Renal pelvis (tissue), 12 donors: ENCODE measurements around the gene DSEL. TPM values are rescaled to one million over a fixed set of nuclear protein-coding genes. Genes with fewer than 3 reads are reported as not detected.

Experiments used
- DNase-seq: peaks from one replicate; pipeline ENCODE4 v3.0.0-alpha.2; 2013
- long read RNA-seq, 16 experiments: transcript quantifications; one replicate each; lab custom pipeline, GENCODE V29; 2026
- polyA plus RNA-seq, 3 donors: library from polyadenylated mRNA; unstranded; fragments of 120-200 nt; gene quantifications; one replicate each; pipeline ENCODE4 v1.2.1, GENCODE V29; 2013; ENCODE audit not compliant: insufficient read length in 3 of 3

Gene DSEL
- polyA plus RNA-seq, result 10 to 100 TPM; 17.9 to 22.5 (median 21.8) TPM
- long read RNA-seq, donor 1, full-length matches to known transcripts, result 6 of 6 reads
- long read RNA-seq, donor 1, partial matches to known transcripts, result 0 of 6 reads
- long read RNA-seq, donor 1, other reads (novel, unspliced or antisense), result 0 of 6 reads
- long read RNA-seq, donor 2, full-length matches to known transcripts, result 10 of 10 reads
- long read RNA-seq, donor 2, partial matches to known transcripts, result 0 of 10 reads
- long read RNA-seq, donor 2, other reads (novel, unspliced or antisense), result 0 of 10 reads
- long read RNA-seq, donor 3, full-length matches to known transcripts, result 7 of 7 reads
- long read RNA-seq, donor 3, partial matches to known transcripts, result 0 of 7 reads
- long read RNA-seq, donor 3, other reads (novel, unspliced or antisense), result 0 of 7 reads
- long read RNA-seq, donor 4, full-length matches to known transcripts, result 7 of 7 reads
- long read RNA-seq, donor 4, partial matches to known transcripts, result 0 of 7 reads
- long read RNA-seq, donor 4, other reads (novel, unspliced or antisense), result 0 of 7 reads
- long read RNA-seq, donor 5, full-length matches to known transcripts, result 9 of 9 reads
- long read RNA-seq, donor 5, partial matches to known transcripts, result 0 of 9 reads
- long read RNA-seq, donor 5, other reads (novel, unspliced or antisense), result 0 of 9 reads
- long read RNA-seq, donor 6, full-length matches to known transcripts, result 6 of 6 reads
- long read RNA-seq, donor 6, partial matches to known transcripts, result 0 of 6 reads
- long read RNA-seq, donor 6, other reads (novel, unspliced or antisense), result 0 of 6 reads
- long read RNA-seq, donor 7, full-length matches to known transcripts, result 7 of 7 reads
- long read RNA-seq, donor 7, partial matches to known transcripts, result 0 of 7 reads
- long read RNA-seq, donor 7, other reads (novel, unspliced or antisense), result 0 of 7 reads
- long read RNA-seq, donor 8, full-length matches to known transcripts, result 4 of 4 reads
- long read RNA-seq, donor 8, partial matches to known transcripts, result 0 of 4 reads
- long read RNA-seq, donor 8, other reads (novel, unspliced or antisense), result 0 of 4 reads
- long read RNA-seq, donor 9, full-length matches to known transcripts, result 9 of 9 reads
- long read RNA-seq, donor 9, partial matches to known transcripts, result 0 of 9 reads
- long read RNA-seq, donor 9, other reads (novel, unspliced or antisense), result 0 of 9 reads
- long read RNA-seq, donor 10, full-length matches to known transcripts, result 8 of 8 reads
- long read RNA-seq, donor 10, partial matches to known transcripts, result 0 of 8 reads
- long read RNA-seq, donor 10, other reads (novel, unspliced or antisense), result 0 of 8 reads
- long read RNA-seq, donor 11, full-length matches to known transcripts, result 10 of 10 reads
- long read RNA-seq, donor 11, partial matches to known transcripts, result 0 of 10 reads
- long read RNA-seq, donor 11, other reads (novel, unspliced or antisense), result 0 of 10 reads
- long read RNA-seq, donor 12, full-length matches to known transcripts, result 12 of 12 reads
- long read RNA-seq, donor 12, partial matches to known transcripts, result 0 of 12 reads
- long read RNA-seq, donor 12, other reads (novel, unspliced or antisense), result 0 of 12 reads
- long read RNA-seq, donor 13, full-length matches to known transcripts, result 6 of 6 reads
- long read RNA-seq, donor 13, partial matches to known transcripts, result 0 of 6 reads
- long read RNA-seq, donor 13, other reads (novel, unspliced or antisense), result 0 of 6 reads
- long read RNA-seq, donor 14, result 0 reads
- long read RNA-seq, donor 15, result 0 reads
- long read RNA-seq, donor 16, full-length matches to known transcripts, result 17 of 17 reads
- long read RNA-seq, donor 16, partial matches to known transcripts, result 0 of 17 reads
- long read RNA-seq, donor 16, other reads (novel, unspliced or antisense), result 0 of 17 reads

DNA sequence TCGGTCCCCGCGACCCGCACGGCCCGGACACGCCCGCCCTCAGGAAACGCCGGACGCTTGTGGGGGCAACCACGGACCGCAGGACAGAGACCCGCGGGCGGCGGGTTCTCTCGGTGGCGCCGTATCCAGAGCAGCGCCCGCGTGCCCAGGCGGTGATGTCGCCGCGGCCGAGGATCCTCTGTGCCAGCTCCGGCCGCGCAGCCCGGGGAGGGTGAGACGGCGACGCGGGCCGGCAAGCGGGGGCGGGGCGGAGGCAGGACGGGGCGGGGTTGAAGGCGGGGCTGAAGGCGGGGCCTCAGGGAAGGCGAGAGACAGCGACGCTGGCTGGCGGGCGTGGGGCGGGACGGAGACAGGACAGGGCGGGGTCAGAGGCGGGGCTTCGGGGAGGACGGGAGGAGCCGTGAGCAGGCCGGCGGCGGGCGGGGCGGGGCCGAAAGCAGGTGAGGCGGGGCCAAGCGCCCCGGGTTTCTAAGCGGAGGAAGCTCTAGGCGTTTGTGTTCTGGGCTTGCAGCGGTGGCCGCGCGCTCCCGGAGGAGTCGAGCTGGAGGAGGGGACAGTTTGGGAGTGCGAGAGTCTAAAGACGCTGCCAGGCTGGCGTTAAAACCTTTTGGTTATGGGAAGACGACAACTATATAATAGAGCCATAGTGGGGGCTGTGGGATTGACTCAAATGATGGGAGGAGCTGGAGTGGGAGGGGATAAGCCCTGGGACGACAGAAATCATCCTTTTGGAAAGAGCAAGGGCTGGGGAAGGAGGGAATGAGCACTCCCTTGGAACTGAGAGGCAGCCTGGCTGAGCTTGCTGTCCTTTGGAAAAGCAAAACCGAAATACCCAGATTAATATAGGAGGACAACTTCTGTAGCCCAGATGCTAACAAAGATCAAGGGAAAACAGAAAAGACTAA is at the start of gene DSEL:
DSEL (minus strand) TSS at position 182 of the 905 bp plus-strand sequence. CDS start 2,112 bp downstream, outside the sequence.
- DNase-seq, result peak; percentile 94

DNA sequence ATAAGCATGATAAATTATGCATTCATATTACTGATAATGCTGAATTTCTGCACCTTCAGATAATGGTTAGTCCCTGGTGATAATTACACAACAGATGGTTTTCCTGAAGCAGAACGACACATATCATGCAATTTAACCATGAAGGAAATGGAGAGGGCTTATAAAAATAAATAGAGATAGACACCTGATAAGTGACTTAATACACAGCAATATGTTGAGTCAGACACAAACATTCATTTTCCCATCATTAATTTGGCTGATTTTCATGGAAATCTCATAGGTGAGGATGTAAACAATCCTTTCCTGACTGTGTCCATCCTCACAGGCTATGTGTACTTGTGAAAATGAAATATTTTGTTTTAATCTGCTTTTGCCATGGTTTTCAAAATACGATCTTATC is 36.9 kb upstream of the DSEL start:
- DNase-seq, result no peak

DNA sequence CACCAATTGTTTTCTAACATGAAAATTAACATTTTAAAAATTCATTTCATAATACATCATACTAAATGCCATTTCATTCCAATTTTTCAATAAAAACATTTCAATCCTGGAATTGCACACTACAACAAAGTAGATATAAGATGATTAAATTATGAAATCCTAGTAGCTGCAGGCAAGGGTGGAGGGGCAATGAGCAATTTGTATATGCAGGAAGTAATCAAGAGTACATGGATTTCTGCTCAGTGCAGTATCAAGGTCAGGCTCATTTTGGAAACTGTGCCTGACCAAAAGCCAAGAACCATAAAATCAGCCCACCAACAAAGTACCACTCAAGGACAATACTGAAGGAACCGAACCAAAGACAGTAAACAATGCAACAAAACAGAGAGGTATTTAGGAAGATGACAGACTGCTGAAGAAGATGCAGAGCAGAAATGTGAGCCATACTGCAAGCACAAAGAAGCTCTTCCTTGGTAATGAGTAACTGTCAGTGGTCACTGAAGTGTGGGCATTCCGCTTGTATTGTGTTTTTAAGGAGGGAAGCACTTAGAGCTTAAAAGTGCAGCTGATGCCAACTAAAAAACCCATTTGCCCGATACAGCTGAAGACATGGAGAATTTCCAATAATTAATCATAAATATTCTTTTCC is 34.5 kb upstream of the DSEL start:
- peak; percentile 15 for DNase-seq

DNA sequence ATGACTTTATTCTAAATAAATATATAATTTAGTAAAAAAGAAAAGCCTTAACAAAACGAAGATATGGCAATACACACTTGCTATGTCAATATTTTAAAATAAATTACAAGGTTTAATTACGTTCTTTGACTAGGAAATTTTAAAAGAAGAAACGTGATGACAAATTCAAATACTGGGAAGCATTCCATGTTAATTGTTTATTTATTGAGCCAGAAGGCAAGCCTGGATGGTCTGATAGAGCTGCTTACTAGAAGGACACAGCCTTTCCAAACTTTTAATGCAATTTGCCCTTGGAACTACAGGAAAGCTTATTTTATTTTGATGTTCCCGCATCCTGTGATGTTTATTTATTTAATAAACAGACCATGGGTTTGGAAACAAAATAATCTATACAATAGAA is 33.4 kb upstream of the DSEL start:
- no peak for DNase-seq

DNA sequence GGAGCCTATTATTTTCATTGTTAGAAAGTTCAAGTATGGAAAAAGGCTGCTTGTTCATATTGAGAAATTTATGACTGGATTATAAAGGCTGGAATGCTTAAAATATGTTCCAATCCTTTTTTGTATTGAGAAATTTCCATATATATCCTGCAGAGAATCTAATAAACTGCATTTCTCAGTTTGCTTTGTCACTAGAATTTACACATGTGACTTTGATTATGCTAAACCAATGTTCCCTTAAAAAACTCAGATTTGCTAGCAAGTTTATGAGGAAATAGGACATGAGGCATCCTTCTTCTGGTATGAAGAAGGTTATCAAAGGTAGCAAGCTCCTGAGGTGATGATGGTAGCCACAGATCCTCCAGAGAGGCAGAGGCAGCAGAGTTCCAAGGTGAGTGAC is 29.2 kb upstream of the DSEL start:
- no peak for DNase-seq

DNA sequence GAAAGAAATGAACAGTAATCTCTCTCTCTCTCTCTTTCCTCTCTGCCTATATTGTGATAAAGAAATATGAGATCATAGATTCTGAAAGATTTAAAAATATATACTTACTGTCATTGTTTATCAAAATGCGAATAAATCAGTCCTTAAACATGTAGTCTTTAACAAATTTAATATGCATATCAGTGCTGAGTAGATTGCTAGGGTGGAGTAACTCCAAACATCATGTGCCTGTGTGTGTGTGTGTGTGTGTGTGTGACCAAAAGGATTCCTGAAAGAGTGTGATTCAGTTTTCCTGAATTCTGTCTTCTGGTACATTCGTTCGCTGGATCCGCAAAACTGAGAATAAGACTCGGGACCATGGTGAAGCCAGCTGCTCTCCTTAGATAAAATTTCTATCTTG is 24.0 kb upstream of the DSEL start:
- no peak for DNase-seq

DNA sequence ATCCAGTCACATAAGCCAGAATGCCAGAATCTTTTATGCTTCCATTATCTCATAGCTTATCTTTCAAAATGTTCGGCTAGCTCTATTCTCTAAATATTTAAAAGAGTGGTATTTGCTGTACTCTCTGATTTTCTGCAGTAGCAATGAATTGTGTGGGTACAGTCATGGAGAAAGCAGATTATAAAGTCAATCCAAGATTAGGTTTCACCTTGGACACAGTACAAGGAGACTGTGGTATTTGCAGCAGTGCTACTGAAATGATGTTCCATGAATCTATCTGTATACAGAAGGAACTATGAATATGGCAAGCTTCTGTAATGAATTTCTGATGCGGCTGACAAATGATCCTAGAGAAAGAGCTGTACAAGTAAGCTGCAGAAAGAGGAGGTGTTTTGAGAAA is 15.4 kb upstream of the DSEL start:
- no peak for DNase-seq

DNA sequence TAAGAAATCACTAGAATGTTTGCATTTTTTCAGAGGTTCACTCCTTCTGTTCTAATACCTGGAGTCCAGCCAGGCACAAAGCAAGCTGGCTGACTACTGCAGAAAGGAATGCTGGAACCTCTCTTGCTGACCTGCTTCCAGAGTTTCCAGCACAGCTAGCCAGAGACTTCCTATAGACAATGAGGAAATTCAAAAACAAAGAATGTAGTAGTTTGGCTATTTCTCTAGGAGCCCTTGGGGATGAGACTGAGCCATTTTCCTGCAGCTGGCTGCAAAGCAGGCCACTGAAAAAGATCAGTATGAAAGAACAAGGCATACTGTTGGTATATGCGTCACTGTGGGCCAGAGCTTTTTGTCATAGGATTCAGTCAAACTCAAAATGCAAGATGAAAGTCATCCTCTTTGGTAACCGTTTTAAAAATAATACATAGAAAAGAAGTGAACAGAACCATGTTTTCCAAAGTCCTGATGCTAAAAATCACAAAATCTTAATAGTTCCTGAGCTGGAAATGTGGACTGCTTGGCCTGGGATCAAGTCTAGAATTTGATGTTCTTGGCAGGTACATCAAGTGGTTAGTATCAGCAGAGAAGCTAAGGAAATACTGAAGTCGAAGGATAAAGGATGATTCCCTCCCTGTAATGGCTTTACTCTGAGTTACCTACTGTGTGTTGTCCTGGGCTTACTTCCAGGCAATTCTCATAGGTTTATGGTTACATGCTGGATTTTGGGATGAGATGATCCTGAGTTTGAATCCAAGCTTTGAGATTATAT is 9.0 kb upstream of the DSEL start:
- peak; percentile 48 for DNase-seq

DNA sequence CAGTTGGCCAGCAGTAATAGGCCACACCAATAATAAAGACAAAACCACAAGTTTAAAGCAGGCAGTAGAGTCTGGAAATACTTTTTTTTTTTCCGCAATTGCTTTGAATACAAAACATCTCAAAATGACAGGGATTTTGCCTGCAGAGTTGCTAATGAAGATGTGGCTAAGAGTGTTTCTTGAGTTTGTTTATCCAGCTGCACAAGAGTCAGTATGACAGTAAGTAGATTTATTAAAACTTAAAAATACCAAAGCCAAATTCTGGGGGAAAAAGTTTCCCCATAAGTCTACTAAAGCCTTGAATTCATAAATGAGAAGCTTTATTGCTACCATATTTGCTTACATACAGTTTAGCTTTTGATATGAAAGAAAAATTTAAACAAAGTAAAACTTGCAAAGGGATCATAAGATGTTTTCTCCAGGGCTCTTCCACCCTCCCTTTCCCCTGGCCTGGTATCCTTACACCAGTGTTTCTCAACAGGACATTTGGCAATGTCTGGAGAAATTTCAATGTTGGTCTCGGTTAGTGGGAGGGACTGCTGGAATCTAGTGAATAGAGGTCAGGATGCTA is 3.9 kb upstream of the DSEL start:
- peak; percentile 3 for DNase-seq

DNA sequence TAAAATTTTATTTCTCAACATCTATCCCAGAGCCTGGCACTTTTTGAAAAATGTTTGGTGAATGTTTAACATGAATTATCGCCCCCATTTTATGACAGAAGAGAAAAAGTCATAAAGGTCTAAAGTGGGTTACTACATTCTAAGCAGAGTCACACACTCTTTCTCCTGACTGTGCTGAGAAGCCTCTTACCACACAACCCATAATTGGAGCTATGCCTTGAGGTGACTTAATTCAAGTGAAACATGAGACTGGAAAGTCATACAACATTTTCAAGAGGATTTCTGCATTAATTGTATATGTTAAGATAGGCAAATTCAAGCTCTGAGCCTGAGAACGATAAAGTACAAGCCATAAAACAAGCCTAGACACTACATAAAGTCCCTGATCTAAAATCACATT is 3.1 kb upstream of the DSEL start:
- DNase-seq, result no peak

DNA sequence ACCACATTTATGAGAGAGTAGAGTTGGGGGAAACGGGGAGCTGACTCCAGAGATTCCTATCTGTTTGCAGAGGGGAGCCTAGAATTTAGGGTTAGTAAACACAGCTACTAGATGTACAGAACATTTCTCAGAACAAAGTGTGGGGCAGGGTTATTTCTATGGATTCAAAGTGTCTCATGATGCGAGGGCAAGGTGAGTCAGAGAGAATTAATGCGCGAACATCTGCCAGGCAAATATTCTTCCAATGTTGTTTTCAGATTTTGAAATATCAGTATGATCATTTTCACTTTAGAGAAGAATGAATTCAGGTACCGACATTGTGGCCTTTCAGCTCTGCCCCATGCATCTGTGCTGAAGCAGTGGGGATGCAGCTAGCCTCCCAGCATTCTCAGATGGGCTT is 2.0 kb upstream of the DSEL start:
- no peak for DNase-seq

DNA sequence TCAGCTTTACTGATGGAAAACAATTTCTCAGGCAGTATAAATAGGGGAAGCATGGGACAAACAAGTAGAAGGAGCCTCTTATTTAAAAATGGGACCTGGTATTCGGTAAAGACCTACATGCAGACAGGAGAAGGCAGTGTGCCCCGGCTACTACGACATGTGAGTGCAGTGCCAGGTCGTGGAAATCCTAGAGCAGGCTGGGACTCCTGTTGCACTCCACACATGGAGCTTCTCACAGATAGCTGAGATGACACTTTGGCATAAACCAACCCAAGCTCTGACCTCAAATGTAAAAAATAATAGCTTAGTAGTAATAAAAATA is 885 bp upstream of the DSEL start:
- DNase-seq, result no peak

DNA sequence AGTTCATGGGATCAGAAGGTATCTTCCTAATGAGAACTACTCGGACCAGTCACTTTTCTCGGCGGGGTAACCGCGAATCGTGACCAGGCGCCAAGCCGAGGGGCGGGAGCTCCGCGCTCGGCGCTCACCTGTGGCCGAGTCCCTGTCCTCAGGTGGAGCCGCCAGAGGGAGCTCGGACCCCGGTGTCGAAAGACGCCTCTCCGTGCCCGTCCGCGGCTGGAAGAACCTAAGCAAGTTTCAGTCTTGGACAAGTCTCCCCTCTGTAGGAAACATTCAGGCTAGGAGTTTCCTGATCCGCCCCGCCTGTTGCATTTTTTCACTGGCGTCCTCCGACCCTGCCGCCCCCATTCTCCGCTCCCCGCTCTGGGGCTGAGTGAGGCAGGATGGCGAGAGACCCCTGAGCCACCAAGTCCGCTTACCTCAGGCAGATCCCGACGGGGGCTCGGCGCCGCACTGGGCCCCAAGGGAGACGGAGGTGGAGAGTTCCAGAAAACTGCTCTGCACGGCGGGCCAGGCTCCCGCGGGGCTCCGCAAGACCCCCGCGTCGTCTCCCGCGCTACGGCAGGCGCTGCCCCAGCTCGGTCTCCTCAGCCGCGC is 480 bp downstream of the DSEL start:
- DNase-seq, result peak; percentile 87

DNA sequence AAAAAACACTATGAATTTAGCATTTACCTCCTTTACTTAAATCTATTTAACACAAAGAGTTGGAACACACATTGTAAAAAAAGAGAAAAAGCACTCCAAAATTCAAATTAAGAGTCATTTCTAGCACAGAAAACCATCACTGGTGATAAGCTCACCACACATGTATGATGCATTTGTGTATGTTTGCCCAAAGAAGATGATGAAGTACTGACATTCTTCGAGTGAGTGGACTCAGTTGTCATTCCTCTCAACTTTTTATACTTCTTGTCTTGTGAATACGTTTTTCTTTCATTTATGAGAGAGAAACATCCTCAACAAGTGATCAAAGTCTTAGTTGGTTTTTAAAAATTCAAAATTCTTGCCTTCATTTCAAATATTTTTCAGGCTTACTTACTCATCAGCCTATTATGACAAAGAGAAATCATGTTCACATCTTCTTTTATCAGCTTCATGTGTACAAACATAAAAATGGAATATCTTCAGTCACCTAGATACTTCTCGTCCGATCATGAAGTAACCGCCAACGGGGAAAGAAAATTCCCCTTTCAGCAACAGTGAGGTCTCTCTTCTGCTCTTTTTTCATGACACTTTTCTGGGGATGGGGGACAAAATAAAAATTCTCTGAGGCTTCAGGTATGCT is 1.5 kb downstream of the DSEL start:
- DNase-seq, result no peak

DNA sequence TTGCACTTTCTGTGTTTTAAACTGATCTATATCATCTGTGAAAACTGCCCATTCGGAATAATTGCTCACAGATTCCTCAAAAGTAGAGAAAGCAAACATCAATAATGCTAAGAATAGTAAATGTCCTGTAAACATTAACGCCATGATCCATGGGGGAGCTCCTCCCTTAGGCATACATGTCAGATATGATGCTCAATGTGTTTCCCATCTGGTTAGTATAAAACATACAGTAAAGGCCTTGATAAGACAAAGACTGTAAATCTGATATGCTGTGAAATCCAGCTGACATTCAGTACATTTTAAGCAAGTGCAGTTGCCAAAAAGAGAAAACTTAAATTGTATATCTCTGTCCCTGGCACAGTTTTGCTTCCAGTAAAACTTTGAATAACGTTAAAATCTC is 2.1 kb downstream of the DSEL start:
- no peak for DNase-seq

DNA sequence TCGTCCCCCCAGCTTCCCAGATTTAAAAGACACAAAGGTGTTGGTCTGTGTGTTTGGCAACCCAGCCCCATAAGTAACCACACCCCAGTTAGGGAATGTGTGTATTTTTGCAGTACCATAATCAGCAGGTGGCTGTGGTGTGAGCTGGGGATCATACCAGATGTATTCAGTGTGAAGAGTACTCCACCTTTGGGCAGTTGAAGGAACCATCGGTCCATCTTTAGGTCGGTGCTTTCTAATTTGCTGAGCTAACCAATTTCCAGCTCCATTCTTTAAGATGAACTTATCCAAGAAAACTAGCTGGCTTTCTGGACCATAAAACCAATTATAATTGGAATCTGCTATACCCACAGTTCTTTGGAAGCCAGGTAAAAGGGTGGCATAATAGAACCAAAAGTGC is 3.2 kb downstream of the DSEL start:
- no peak for DNase-seq

DNA sequence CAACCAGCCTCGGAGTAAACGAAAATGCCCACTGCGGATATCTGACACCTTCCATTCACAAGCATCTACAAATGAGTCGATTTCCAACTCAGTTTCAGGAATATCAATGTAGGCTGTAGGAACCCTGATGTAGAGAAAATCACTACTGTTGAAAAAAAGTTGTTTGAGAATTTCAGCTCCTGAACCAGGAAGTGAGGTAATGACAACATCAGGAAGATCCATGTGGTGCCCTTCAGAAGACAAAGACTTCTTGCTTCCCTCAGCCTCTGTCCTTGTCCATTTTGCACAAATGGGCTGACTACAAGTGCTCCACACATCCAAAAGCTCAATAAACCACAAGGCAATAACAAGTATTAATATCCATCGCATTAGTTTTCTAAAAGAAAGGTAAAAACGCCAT is 4.7 kb downstream of the DSEL start:
- no peak for DNase-seq
